DMS153 treated with DMSO at 0.1 percent for 48 hours (cell line): Measurements from ENCODE around the gene ING2.

ENCODE experiments used
- DNase-seq: peaks from one replicate; lab custom pipeline; 2025; ENCODE audit not compliant: unreplicated experiment; lab: John Stamatoyannopoulos, UW

Gene ING2

GRCh38 chr4:183499389-183499788 lies 5.5 kb upstream of the ING2 start:
- DNase-seq = peak; percentile 88

DNA sequence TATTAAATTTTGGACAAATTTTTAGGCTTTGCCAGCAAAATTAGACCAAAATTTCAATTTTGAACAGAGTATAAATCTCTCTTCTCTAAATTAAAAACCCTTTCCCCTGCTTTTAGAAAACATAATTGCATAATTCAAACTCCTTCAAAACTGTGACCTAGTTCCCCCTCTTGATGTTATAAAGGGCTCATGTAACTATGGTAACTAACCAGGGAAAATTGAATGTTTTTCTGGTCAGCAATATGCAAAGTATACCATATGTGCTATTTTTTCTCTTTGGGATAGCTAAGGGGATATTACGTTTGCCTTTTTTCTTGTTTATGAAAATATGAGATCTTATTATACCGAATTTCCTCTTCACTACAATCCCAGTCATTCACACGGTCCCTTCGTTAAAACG lies 5.1 kb upstream of the ING2 start:
- no peak for DNase-seq

- DNase-seq = no peak
Measured at GRCh38 chr4:183503497-183504063, 1.3 kb upstream of the ING2 start.

DNA sequence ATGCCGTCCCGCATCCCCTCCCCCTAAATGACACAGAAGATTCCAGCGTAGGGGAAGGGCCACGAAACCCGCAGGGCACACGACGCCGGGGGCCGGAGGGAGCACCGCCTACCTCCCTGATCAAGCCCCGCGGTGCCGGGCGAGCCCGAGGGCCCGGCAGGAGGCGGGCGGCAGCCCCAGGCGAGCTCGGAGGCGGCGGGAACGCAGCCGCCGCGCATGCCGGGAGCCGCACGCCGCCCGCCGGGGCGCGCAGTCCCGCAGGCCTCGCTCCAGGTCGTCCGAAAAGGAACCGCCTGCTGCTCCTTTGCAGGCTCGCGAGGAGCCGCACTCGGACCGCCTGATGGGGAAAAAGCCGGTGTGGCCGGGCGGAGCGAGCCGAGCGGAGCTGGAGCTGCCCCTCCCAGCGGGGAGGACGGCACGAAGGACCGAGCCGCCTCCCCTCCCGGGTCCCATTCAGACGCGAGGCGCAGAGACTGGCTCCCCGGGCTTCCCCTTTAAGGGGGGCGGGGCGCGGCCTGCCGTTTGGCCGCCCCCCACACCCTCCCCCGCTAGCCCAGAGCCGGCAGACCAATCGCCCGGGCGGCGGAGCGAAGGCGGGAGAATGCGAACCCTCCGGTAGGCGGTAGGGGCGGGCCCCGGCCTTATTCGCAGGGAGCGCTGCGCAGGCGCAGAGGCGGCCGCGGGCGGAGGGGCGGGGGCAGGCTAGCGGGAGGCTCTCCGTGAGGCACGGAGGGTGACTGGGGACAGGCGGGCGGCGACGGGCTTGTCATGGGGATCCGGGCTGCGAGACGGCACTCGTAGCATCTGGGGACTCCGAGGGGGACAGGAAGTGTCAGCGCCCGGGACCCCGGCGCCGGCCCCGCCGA lies 561 bp upstream of the ING2 start:
- peak; percentile 94 for DNase-seq

DNA sequence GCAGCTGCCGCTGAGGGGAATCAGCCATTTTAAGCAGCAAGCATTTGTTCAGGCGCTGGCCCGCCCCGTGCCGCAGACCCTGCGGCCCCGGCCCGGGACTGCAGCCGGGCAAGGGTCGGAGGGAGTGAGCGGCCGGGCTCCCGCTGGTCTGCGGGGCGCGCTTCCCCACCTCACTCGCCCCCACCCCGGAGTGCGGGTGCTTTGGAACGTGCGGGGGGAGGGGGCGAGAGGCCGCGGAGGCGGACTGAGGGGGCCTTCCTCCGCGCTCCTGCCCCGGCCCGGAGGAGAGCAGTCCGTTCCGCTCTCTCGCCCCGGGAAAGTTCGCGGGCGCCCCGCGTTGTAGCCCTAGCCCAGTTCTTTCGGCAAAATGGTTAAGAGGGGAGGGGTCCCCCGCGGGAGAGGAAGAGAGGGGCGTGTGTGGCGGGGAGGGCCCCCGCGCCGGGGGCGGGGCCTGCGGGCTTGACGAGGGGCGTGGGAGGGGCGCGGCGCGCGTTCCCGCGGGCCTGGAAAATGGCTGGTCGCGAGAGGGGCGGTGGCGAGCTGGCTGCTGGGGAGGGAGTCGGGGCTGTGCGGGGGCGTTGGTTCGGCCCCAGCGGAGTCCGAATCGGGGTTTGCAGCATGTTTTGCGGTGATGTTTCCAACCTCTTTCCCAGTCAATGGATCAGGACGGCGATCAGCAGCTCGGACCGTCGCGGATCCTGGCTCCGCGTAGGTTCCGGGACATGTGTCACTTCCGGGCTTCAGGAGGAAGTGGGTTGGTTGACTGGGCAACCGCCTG lies 942 bp downstream of the ING2 start:
- peak; percentile 66 for DNase-seq

DNA sequence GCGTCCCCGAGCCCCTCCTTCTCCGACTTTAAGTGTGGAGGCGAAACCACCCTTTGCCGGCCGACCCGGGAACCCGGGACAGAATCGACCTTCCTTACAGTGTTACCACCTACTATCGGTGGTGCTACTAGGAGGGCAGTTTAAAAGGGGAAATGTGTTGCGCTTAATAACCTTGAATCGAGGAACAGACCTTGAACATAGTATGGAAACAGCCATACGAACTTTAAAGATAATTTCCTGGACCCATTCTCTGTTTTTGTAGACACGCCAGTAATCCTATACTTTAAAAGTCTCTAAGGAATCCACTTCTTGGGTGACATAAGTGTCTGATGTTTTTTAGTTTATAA lies 1.5 kb downstream of the ING2 start:
- DNase-seq = no peak

DNA sequence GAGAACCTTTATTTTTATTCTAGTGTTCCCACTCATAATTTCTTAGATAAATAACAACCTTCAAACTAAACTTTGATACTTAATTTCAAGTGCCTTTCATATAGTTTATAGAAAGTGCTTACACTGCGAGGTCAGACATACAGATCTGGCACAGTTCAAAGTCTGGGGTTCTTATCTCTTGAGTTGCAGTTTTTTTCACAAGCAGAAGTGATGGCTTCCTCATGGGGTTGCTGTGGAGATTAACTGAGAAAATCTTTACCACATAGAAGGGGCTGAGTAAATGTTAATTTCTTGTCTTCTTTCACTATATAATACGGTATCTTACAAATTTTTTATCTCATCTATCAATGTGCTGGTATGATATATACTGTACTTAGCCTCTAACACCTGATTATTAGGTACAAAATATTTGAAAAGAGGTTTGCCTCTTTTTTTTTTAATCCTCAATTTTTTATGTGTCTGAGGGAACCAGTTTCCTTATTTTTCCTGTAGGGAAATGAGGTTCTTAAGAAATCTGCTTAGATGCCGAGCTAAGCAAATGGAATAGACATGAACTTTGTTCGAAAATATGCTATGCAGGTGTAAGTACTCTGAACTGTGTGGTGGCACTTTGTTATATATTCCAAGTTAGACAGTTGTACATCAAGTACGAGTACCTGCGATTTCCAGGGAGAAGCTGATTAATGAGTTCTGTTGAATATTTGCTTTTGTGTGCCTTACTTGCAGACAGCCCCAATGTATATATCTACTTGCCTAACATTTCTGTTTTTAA lies 3.3 kb downstream of the ING2 start:
- DNase-seq = no peak

GRCh38 chr4:183508697-183509335 lies 4.0 kb downstream of the ING2 start:
- DNase-seq = no peak

GRCh38 chr4:183515411-183515810 lies 10.6 kb downstream of the ING2 start:
- DNase-seq = no peak

DNA sequence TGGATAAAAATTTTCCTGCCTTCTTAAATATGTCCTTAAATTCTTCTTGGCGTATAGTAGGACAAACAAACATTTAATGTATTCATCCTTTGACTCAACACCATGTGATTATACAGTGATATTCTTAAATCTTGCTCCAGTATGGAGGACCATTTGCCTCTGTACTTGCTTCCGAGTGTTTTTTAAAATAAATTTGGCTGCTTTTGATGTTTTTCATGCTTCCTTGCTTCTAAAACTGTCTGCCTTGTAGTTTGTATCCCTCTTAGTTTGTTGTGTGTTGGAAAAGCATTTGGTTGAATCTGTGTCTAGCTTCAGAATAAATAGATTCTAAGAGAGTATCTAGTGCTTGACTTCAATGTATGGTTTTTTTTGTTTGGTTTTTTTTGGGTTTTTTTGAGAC lies 12.3 kb downstream of the ING2 start:
- no peak for DNase-seq

DNA sequence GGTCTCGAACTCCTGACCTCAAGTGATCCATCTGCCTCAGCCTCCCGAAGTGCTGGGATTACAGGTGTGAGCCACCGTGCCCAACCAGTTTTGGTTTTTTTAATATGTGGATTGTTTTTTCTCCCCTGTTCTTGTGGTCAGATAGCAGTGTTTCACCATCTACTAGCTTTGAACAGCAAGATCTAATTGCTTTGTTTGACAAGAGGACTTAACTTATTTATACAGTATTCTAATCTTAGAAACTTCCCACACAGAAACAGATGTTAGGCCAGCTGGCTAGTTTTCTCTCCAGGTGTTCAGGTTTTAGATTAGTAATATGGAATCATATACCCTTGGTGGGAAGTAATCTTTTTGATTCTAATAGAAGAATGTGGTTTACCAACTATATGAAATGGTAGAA lies 12.9 kb downstream of the ING2 start:
- no peak for DNase-seq

DNA sequence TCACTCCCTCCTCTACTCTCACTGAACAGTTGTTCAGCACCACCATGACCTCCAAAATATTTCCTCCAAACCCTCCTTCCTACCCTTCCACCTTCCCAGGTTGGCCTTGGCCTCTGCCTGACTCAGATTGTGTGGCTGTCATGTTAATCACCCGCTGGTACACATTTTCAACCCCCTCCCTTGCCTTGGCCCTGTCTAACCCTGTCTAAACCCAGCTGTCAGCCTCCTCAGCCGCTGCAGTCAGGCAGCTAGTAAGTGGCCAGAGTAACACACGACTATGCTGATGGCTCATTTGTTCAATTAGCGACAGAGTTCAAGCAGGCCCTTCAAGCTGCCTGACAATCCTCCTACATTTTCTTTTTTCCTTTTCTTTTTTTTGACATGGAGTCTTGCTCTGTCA lies 18.0 kb downstream of the ING2 start:
- DNase-seq = no peak

- DNase-seq = no peak
Measured at GRCh38 chr4:183527326-183527725, 22.5 kb downstream of the ING2 start.

DNA sequence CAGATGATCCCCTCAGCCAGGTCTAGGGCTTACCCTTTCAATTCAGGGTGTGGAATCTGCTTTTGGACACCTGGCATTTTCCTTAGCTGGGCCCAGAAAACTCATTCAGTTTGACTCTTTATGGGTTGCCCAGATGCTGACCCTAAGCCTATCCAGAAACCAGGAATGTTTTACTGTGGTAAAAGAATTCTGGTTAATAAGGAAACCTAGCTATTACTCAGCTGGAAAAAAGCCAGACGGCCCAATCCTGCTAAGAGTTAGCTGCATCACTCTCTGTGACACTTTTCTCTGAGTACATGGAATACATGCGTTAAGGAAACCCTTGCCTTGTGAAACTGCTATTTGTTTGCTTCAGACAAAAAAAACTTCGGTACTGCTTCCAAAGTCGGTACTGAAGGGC lies 28.0 kb downstream of the ING2 start:
- no peak for DNase-seq

- no peak for DNase-seq
Measured at GRCh38 chr4:183533698-183534097, 28.8 kb downstream of the ING2 start.

GRCh38 chr4:183540410-183541009 lies 35.7 kb downstream of the ING2 start:
- DNase-seq = no peak

GRCh38 chr4:183541010-183541751 lies 36.3 kb downstream of the ING2 start:
- no peak for DNase-seq

- DNase-seq = no peak
Measured at GRCh38 chr4:183541752-183542040, 36.8 kb downstream of the ING2 start.

DNA sequence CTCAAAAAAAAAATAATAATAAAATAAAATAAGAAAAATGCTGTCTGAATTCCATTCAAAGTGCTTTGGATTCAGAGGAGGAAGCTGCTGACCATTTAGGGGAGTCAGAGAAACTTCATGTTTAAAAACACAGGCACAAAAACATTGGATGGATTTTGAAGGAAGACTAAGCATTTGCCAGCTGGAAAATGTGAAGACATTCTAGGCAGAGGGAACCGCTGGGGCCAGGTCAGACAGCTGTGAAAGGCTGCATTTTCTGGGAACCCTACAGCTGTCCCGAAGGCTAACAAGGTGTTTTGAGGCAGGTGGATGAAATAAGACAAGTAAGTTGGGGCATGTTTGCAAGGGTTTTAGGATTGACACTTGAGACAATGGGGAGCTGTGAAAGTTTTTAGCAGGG lies 38.6 kb downstream of the ING2 start:
- no peak for DNase-seq

DNA sequence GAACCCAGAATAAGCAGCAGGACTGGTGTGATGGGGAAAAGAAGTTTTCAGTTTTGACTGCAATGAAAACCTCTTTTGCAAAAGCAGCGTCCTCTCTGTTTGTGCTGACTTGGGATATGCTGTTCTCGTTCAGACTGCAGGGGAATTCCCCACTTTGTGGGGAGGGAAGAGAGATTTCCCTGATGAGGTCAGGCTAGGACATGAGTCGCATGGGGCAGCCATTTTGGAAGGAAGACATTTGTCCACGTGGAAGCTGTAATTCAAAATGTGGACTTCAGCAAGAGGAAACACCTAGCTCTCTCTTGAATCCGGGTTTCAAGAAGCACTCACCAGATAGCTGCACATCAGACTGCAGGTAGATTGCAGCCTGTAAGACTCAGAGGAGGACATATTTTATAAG lies 39.3 kb downstream of the ING2 start:
- DNase-seq = no peak
